Measurements from ENCODE around the gene AIG1. TPM values are rescaled to one million over a fixed set of nuclear protein-coding genes. Genes with fewer than 3 reads are reported as not detected.
"Not testable (repeated sequence)": the region's sequence is repeated elsewhere in the genome, so short reads cannot be mapped to it uniquely, and the experiment has no call there.

The AIG1 gene
- total RNA-seq, 1 donor = 18.9 TPM

- DNase-seq (ENCODE audit: low read depth in 2 of 3, low spot score in 2 of 3) = no peak
These were observed 99.3 kb downstream of the AIG1 start for GRCh38 chr6:143160015-143160414.

- DNase-seq (ENCODE audit: low read depth in 2 of 3, low spot score in 2 of 3) = no peak
These were observed 99.9 kb downstream of the AIG1 start for GRCh38 chr6:143160439-143161220.

- DNase-seq (ENCODE audit: low read depth in 2 of 3, low spot score in 2 of 3) = no peak
These were observed 102.9 kb downstream of the AIG1 start for GRCh38 chr6:143163621-143164020.

GRCh38 chr6:143164565-143165105 is 103.9 kb downstream of the AIG1 start:
- peak in 2 of 3 donors; percentile 25 to 80 for DNase-seq (ENCODE audit: low read depth in 2 of 3, low spot score in 2 of 3)

- no peak for DNase-seq (ENCODE audit: low read depth in 2 of 3, low spot score in 2 of 3)
These were observed 104.7 kb downstream of the AIG1 start for GRCh38 chr6:143165315-143165855.

GRCh38 chr6:143166247-143166695 is 105.6 kb downstream of the AIG1 start:
- no peak for DNase-seq (ENCODE audit: low read depth in 2 of 3, low spot score in 2 of 3)

GRCh38 chr6:143167224-143167623 is 106.5 kb downstream of the AIG1 start:
- no peak for DNase-seq (ENCODE audit: low read depth in 2 of 3, low spot score in 2 of 3)

- not testable (repeated sequence) for DNase-seq (ENCODE audit: low read depth in 2 of 3, low spot score in 2 of 3)
These were observed 107.7 kb downstream of the AIG1 start for GRCh38 chr6:143168396-143168816.

GRCh38 chr6:143169440-143169839 is 108.8 kb downstream of the AIG1 start:
- no peak for DNase-seq (ENCODE audit: low read depth in 2 of 3, low spot score in 2 of 3)

- DNase-seq (ENCODE audit: low read depth in 2 of 3, low spot score in 2 of 3) = no peak
These were observed 113.8 kb downstream of the AIG1 start for GRCh38 chr6:143174516-143174915.

GRCh38 chr6:143174951-143175350 is 114.3 kb downstream of the AIG1 start:
- no peak for DNase-seq (ENCODE audit: low read depth in 2 of 3, low spot score in 2 of 3)

- no peak for DNase-seq (ENCODE audit: low read depth in 2 of 3, low spot score in 2 of 3)
These were observed 115.7 kb downstream of the AIG1 start for GRCh38 chr6:143176090-143177021.

- no peak for DNase-seq (ENCODE audit: low read depth in 2 of 3, low spot score in 2 of 3)
These were observed 117.0 kb downstream of the AIG1 start for GRCh38 chr6:143177706-143178105.

- no peak for DNase-seq (ENCODE audit: low read depth in 2 of 3, low spot score in 2 of 3)
These were observed 118.4 kb downstream of the AIG1 start for GRCh38 chr6:143179096-143179495.

- no peak for DNase-seq (ENCODE audit: low read depth in 2 of 3, low spot score in 2 of 3)
These were observed 119.4 kb downstream of the AIG1 start for GRCh38 chr6:143179901-143180612.

GRCh38 chr6:143180826-143181225 is 120.1 kb downstream of the AIG1 start:
- no peak for DNase-seq (ENCODE audit: low read depth in 2 of 3, low spot score in 2 of 3)

GRCh38 chr6:143183666-143184065 is 123.0 kb downstream of the AIG1 start:
- DNase-seq (ENCODE audit: low read depth in 2 of 3, low spot score in 2 of 3) = no peak

GRCh38 chr6:143185288-143185687 is 124.6 kb downstream of the AIG1 start:
- no peak for DNase-seq (ENCODE audit: low read depth in 2 of 3, low spot score in 2 of 3)

- DNase-seq (ENCODE audit: low read depth in 2 of 3, low spot score in 2 of 3) = no peak
These were observed 126.7 kb downstream of the AIG1 start for GRCh38 chr6:143187238-143187923.

GRCh38 chr6:143188292-143188691 is 127.6 kb downstream of the AIG1 start:
- no peak for DNase-seq (ENCODE audit: low read depth in 2 of 3, low spot score in 2 of 3)

Measured in hematopoietic multipotent progenitor cell (in vitro differentiated cells).